Left colon (tissue), 2 donors: ENCODE results near the gene SLC11A2. TPM values are rescaled to one million over a fixed set of nuclear protein-coding genes. Genes with fewer than 3 reads are reported as not detected.
"Not testable (repeated sequence)": the region's sequence is repeated elsewhere in the genome, so short reads cannot be mapped to it uniquely, and the experiment has no call there.

ENCODE experiments used
- ATAC-seq: fragments of 200-7000 bp; cut with Tn5 transposase; one replicate; pipeline ENCODE4 v1.9.1; 2020; ENCODE audit warnings: mild to moderate bottlenecking, moderate library complexity
- DNase-seq, 2 donors: peaks; one replicate each; pipeline ENCODE4 v3.0.0-alpha.2; 2020
- intact Hi-C, 2 donors: fragments of 100-400 bp; cut with DNase I in 1 of 2; cut with micrococcal nuclease in 1 of 2; formaldehyde crosslinking; loops; one replicate each; pipeline versions ENCODE4 v1.11.2 to v1.14.0; 2022; cut with DNase I, micrococcal nuclease
- total RNA-seq, 2 donors: library from RNA; stranded (reverse); fragmentation: NEBNext Ultra II Directional; extraction: Animal tissue kit (Norgen Biotek cat#: 25700); gene quantifications; one replicate each; pipeline ENCODE4 v1.2.1, GENCODE V29; 2021
- donor health status: DM: no; HTN: no; CAD: no.
- donor health status: DM: yes; HTN: yes; CAD: no.

SLC11A2 gene
- total RNA-seq, 2 donors from 2014 or later = 41.9 to 50.0 TPM

DNA sequence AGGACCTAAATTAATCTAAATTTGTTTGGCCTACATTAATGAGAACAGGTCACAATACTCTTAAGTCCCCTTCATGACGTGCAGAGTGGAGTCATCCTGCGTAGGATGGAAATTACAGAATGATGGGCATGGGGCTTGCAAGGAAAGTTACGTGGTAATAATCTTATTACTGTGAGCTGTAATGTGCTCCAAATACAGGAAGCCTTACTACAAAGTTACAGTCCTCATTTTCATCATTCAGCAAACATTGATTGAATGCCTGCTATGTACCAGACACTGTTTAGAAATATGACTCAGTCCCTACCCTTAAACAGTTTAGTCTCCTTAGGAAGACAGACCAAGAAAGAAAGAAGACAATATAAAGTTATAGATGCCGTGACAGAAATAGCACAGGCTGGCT lies 64.5 kb downstream of the SLC11A2 start:
- intact Hi-C loops = no loop called here
- ATAC-seq = no peak
- no peak for DNase-seq

DNA sequence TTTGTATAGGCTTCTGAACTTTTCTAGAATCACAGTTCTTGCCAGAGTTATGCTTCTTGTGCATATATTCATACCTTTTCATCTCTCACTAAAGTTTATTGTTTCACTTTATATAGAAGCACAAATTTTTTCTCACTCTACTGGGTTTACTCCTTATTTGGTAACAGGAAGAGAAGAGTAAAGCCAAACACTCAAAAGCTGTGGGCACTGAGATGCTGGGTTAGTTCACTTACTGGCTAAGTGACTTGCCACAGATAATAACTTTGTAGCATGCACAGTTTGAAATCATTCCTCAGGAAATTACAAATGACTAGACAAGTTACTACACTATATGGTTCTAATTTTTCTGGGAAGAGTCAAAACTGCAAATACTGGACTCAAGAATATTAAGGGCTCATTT lies 66.1 kb downstream of the SLC11A2 start:
- DNase-seq (no peak), ATAC-seq (no peak)
- intact Hi-C loops = no loop called here

DNA sequence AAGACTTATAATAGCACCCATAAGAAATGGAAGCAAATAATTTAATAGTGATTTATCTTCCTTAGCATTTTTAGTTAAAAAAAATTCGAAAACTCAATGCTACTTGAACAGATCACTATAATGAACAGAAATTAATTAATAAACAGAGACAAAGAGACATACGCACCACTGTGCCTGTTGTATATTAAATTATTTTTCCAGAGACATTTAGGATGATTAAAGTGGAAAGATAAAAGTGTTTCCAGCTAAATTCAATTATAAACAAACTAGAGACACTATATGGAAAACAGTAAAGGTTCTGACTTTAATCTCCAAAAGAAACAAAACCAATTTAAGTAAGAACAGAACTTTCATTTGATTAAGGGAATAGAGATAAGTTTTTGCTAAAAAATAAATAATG lies 70.5 kb downstream of the SLC11A2 start:
- no peak for ATAC-seq
- intact Hi-C loops = no loop called here
- DNase-seq = no peak

DNA sequence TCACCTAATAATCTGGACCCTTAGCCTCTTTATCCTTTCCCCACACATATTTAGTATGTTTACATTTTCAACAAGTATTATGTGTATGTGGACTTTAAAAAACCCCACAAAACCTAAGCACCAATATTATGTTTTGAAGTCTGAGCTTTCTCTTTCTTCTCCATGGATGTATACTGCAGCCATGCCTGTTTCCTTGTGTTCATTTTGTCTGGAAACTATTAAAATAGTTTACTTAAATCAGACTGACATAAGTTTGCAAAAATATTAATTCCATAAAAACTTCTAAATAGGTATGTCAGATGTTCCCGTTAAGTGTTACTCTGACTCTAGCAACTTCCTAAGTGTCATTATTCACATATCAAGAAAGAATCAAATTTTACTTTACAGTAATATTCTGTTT lies 70.9 kb downstream of the SLC11A2 start:
- no peak for ATAC-seq
- DNase-seq = no peak
- intact Hi-C loops = no loop called here

DNA sequence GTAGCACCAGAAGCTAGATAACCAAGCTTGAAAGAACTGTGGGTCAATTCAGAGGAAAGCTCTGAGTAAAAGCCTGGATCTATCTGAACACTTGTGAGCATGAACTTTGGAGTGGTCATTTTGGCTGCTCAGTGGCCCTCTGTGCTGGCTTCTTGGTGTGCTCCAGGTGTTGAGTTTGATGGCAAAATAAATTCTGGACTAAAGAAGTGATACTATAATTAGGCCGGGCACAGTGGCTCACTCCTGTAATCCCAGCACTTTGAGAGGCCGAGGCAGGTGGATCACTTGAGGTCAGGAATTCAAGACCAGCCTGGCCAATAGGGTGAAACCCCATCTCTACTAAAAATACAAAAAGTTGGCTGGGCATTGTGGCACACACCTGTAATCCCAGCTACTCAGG lies 71.4 kb downstream of the SLC11A2 start:
- intact Hi-C loops, ATAC-seq, DNase-seq: not testable (repeated sequence)

DNA sequence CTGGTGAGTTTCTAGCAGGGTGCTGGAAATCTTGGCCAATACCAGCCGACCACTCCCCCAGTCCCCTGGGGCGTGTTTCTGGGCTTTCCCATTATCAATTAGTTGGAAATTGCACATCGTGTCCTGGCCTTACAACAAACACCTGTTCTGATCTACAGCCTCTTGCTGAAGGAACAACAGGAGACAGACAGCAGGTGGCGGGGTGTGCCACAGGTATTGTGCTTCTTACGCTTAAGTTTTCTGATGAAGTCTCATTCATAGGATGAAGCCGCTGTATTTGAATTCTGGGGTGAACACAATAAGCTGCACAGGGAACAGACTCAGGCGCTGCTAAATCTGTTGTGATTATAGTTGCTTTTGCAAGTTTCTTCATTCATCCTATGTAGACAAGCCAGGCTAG lies 73.1 kb downstream of the SLC11A2 start:
- ATAC-seq = no peak
- intact Hi-C loops = no loop called here
- no peak for DNase-seq

DNA sequence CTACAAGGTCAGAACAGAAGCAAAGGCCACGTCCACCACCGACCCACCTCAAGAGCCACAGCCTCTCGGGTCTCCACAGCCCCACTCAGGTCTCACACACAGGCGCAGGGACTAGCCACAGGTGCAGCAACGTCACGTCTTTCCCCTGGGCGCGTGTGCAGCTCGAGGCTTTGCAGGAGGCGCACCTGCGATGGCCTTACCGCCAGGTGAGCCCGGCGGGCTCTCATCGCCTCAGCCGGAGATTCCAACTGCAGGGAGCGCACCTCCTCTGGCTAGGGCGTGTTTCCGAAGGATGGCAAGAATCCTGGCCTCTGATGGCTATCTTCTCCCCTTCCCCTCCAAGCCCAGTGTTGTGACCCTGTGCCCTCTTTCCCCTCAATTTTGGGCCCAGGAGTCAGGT lies 73.7 kb downstream of the SLC11A2 start, which contains the start of gene HIGD1C:
Gene HIGD1C (plus strand): TSS at position 35 of the 400 bp plus-strand sequence. CDS start 1,455 bp downstream, outside the sequence.
- DNase-seq = no peak
- no peak for ATAC-seq
- intact Hi-C loops = no loop called here

DNA sequence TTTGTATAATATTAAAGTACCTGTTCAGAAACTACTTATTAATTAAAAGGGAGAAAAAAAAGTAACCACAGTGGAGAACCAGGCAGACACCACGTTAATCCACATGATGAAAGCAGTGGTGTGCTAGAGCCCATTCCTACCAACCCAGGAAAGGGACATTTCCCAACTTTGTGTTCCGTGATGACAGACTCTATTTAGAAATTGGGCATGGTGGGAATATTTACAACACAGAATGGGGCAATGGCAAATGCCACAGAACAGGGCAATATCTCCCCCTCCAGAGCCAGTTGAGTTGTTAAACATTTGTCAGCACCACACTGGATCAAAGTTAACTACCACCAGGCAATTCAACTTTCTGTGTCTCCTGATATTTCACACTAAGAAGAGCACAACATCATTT lies 75.1 kb downstream of the SLC11A2 start:
- ATAC-seq (no peak), DNase-seq (no peak)
- intact Hi-C loops = no loop called here

DNA sequence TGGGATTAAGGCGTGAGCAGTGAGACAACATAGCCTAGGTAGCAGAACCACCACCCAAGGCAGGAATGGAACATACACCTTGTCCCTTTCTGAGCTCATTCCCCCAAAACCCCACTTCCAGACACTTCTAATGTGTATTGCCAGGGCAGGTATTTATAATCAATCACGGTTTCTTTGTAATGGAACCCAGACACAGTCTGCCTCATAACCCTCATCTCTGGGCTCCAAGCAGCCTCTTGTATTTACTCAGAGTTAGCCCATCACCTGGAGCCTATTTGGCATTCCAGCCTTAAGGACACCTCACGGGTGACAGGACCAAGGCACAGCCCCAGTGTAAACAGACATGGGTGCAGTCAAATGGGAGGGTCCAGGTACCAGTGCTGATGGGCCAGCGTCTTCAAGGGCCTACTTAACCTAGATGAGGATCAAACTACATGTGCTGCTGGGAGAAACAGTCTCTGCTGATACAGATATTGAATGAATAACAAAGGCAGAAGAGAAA lies 76.3 kb downstream of the SLC11A2 start:
- no peak for ATAC-seq
- no peak for DNase-seq
- intact Hi-C loops = no loop called here

DNA sequence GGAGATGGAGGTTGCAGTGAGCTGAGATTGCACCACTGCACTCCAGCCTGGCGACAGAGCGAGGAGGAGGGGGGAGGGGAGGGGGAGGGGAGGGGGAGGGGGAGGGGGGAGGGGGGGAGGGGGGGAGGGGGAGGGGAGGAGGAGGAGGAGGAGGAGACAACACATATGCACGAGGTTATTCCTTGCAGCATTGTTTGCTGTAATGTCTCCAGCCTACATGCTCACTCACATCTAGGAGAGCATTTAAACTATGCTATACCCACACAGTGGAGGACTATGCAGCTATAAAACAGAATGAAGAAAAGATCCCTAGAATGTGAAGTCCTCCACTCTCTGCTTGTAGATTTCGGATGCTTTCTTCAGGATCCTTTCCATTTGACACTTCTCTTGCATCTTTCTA lies 77.4 kb downstream of the SLC11A2 start:
- DNase-seq (no peak), ATAC-seq (no peak)
- intact Hi-C loops = no loop called here

DNA sequence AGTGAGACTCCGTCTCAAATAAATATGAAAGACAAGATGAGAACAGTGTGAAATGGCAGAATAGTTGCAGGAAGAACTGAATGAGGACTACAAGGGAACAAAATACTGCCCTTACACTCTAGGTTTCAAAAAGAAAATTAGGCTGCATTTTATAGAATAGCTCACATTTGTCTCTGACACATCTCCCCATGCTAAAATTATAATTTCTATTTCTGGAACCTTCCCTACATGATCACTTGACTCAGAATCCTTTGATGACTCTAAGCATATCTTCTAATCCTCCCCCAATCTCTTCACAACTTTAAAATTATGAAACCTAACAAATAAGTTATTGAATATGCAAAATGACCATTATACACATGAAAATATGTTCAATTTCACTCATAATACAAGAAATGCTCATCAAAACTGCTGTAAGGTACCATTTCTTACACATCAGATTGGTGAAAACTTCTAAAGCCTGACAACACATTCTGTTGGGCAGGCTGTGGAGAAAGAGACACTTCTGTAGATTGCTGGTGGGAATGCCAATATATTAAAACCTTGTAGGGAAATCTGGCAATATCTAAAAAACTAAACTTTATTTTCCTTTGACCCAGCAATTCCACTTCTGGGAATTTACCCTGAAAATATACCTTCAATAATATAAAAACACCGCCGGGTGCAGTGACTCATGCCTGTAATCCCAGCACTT lies 78.1 kb downstream of the SLC11A2 start:
- ATAC-seq (no peak), DNase-seq (no peak)
- intact Hi-C loops = no loop called here

DNA sequence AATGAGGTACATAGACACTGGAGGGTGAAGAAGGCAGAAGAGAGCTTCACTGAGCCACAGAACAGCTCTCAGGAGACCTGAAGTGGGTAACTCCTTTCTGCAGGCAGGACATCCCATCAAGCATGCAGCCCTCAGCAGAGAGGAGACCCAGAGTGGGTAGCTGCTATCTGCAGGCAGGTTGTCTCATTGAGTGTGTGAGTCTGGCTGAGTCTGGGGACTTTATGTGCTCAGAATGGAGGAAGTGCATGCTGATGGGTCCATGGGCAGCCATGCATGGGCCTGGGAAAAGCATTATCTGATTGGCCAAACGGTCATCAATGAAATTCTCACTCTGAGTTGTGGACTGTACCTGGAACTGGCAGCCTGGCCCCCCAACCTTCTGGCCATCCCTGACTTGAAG lies 88.5 kb downstream of the SLC11A2 start:
- intact Hi-C loops = no loop called here
- ATAC-seq (no peak), DNase-seq (no peak)

DNA sequence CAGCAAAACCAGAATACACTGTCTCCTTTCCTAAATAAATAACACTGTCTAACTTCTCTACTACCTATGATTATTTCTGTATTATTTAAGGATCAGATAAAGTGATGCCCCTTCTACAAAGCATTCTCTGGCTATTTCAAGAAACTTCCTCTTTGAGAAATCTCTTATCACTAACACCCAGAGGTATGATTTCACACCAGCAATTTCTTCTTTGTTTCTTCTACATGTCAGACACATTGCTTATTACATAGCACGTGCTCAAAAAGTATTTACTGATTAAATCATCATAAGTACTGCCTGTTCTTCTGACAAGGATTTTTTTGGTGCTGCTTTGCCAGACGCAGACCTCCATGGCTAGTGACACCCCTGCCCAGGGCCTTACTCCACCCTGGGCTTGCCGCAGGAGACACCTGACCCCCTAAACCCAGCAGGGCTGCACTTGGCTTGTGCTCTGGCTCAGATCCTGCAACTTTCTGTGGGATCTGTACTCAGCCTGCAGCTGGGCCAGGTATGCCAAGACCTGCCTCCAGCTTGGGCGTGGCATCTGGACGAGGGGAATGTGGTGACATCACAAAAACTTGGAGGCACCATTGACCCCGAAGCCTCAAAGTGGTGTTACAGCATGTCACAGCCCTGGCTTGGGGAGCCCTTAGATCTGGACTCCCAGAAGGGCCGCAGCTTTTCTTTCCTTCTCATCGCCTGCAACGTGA lies 89.2 kb downstream of the SLC11A2 start:
- no peak for DNase-seq
- no peak for ATAC-seq
- intact Hi-C loops = no loop called here

DNA sequence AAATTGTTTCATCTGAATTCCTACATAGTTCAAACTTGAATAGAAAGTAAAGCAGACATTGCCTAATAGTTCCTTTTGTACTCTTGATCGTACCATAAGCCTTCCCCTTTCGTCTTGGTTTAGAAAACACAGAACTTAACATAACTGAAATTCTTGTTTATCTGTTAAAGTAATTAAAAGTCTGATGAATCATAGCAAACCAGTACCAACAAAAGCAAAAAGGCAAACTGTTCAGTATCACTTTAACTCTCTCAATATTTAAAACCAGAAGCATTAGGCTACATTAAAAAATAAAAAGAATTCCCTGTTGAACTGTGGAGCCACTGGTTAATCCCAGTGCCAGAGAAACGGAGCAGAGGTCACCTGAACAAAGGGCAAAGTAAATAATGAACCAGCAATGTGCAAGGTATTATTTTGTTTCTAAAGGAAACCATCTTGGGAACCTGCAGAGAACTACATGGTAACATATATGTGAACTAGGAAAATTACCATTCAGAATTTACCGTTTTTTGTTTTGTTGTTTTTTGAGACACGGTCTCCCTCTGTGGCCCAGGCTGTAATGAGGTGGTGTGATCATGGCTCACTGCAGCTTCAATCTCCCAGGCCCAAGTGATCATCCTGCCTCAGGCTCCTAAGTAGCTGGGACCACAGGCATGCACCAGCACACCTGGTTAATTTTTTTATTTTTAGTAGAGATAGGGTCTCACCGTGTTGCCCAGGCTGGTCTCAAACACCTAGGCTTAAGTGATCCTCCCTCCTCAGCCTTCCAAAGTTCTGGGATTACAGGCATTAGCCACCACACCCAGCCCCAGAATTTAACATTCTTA lies 91.0 kb downstream of the SLC11A2 start:
- intact Hi-C loops = no loop called here
- DNase-seq = no peak

DNA sequence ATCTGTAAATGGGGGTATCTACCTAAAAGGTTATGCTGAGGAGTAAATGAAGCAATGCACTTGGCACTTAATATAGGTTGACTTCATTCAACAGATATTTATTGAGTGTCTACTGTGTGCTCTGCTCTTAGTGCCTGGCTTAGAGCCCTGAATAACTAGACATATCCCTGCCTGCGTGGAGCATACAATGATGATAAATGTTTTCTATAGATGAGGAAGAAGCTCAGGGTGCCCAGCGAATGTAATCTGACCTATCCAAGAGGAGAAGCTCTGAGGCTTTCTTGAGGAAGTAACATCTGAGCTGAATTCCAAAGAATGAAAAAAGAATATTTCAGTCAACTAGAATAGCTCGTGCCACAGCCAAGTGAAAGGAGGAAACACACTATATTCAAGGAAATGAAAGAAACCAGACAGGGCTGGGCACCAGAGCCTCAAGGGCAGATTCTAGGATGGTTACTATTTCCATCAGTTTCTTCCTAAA lies 91.8 kb downstream of the SLC11A2 start:
- ATAC-seq (peak; percentile 64), DNase-seq (no peak)
- intact Hi-C loops = no loop called here

More for the DNA sequence above, 91.0 kb downstream of the SLC11A2 start:
- ATAC-seq = peak; percentile 65

DNA sequence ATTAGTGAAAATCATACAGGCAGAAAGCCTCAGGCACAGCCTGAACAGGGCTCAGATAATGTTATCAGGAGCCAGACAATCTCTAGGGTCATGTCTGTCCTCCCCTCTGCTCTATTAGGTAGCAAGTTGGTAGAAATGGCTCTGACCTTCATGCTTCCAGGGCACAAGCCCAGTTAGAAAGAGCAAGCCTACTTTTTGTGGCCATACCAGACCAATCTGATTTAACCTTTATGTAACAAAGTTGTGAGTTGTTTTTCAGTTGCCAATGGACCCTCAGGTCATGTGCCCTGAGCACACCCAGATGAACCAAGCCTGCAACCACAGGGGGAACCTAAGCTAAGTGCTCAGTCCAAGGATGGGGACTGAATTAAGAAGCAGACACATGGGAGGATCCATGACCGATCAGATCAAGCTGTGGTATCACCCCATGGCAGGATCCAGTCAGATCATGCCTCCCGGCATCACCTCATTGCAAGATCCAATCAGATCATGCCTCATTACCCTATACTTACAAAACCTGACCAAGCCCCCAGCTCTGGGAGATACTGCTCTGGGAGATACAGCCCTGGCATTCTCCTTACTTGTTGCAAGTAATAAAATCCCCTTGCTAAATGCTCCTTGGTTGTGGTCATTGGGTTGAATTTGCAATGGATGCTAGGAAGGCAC lies 92.6 kb downstream of the SLC11A2 start:
- intact Hi-C loops = no loop called here
- DNase-seq (no peak), ATAC-seq (no peak)

DNA sequence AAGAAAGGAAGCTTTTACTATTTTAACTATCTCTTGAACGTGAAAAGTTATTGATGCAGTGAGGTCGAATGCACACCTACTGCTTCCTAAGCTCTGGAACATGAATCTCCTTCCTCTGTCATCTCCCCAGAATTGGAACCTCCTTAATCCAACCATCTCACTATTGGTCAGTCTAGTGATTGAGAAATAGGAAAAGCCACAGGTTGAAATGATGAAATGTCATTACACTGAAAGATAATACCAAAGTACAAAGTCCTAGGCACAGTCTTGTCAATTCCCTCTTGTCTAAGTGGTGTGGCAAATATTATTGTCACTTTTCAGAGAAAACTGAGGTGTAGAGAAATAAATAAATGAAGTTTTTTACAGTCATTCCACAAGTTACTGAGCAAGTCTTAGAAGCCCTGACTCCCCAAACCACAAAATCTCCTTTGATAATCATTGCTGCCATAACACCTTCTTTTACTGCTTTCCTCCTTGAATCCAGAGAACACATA lies 93.3 kb downstream of the SLC11A2 start:
- ATAC-seq (peak; percentile 75), DNase-seq (no peak)
- intact Hi-C loops = no loop called here

DNA sequence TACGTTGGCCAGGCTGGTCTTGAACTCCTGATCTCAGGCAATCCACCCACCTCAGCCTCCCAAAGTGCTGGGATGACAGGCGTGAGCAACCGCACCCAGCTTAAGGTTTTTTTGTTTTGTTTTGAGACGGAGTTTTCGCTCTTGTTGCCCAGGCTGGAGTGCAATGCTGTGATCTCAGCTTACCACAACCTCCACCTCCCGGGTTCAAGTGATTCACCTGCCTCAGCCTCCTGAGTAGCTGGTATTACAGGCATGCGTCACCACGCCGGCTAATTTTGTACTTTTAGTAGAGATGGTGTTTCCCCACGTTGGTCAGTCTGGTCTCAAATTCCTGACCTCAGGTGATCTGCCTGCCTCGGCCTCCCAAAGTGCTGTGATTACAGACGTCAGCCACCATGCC lies 95.7 kb downstream of the SLC11A2 start:
- intact Hi-C loops, DNase-seq, ATAC-seq: not testable (repeated sequence)

DNA sequence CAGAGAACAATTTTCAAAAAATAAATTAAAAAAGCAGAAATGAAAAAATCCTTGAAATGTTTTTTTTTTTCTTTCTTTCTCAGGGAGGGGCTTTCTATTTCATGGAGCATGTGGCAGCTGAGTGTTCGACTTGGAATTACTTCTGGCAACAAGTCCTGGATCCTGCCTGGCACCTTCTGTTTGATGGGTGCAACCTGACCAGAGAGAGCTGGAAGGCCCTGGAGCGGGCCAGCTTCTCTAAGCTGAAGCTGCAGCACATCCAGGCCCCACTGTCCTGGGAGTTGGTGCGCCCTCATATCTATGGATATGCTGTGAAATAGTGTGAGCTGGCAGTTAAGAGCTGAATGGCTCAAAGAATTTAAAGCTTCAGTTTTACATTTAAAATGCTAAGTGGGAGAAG lies 96.4 kb downstream of the SLC11A2 start:
- intact Hi-C loops = loop anchor here in 1 of 2 donors (5.0 to 10.0 kb wide), 2 partner anchors 57 to 165 kb away; partner anchors contain the start of gene ATF1
- ATAC-seq (no peak), DNase-seq (no peak)
